ENCODE data around the gene NBEAL1. TPM values are rescaled to one million over a fixed set of nuclear protein-coding genes. Genes with fewer than 3 reads are reported as not detected.

NBEAL1 gene
- total RNA-seq (ENCODE audit: low replicate concordance): 25.9 and 46.5 TPM in 2 replicates

DNA sequence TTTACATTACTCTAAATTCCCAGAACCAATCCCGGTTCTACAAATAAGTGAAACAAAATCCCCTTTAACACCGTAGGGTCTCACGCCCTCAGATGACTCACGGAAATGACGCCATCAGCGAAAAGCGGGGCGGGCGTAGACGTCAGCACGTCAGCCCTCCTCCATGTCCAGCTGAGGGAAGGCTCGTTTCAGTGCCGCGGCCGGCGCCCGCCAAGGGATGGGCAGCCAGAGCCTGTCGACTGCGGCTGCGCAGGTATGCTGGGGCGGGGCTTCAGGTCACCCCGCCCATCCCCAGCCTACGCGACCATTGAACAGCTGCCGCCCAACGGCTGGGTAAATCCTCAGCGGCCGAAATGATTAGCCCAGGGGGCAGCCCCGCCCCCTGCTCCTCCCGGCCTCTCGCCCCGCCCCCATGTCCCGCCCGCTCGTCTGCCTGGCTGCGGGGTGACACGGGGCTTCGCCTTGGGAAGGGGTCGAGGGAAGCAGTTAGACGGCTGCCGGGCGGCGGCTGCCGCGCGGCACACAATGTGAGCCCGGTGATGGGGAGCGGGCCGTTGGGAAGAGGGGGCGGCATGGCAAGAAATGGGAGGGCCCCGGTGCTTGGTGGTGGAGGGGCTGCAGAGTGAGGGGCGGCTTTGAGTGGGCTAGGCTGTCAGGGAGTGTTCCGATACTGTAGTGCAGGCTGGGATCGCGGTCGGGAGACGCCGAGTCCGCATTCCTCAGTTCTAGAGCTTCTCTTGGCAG, at the start of gene NBEAL1:
NBEAL1 (plus strand) TSS at position 420 of the 744 bp plus-strand sequence. CDS start 1,510 bp downstream, outside the sequence.

DNA sequence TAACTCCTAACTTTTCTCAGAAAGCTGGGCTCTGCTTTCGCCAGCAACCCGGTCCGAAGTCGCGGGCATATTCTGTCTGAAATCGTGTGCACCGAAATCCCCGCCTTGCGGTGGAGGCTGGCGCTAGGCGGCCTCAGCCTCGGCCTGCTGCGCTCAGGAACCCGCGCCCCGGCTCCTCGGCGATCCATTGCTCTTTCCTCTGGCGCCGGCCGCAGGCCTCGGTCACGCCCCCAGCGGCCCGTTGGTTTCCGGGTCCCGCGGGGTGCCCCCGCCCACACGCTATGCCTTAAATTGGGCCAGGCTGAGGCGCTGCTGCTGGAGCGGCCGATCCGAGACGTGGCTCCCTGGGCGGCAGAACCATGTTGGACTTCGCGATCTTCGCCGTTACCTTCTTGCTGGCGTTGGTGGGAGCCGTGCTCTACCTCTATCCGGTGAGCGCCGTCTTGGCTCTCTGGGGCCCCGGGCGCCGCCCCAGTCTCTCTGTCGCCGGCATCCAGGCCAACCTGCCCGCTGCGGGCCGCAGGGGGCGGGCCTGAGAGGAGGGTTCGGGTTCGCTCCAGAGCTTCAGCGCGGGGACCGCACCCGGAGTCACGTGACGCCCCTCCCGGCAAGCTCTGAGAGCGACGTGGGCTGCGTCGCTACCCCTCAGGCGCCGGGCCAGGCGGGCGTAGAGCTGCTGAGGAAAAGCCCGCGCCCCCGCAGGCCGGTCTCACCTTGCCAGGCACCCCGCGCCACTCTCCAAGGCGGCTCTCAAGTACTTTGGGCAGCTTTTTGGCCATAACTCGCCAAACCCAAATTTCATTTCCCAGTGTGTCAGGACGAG, 224.2 kb downstream of the NBEAL1 start, which contains the start of gene CYP20A1:
CYP20A1 (plus strand) TSS at position 315 of the 823 bp plus-strand sequence; CDS start at position 360, 45 bp downstream.

Other genes with a start within 250 kb of the NBEAL1 start
- 1.7 and 4.2 TPM in 2 replicates for gene ICA1L, start 143.1 kb upstream of the NBEAL1 start, total RNA-seq (ENCODE audit: low replicate concordance)
- 23.8 and 30.4 TPM in 2 replicates for gene WDR12, start 103.2 kb upstream of the NBEAL1 start, total RNA-seq (ENCODE audit: low replicate concordance)
- gene CARF, start 102.6 kb upstream of the NBEAL1 start, total RNA-seq (ENCODE audit: low replicate concordance): 3.2 and 4.6 TPM in 2 replicates
- 20.8 and 26.9 TPM in 2 replicates for gene CYP20A1, start 224.1 kb downstream of the NBEAL1 start, total RNA-seq (ENCODE audit: low replicate concordance)

All from smooth muscle cell of the coronary artery (primary cell).